ENCODE results near the gene GRHPR.
A peak's percentile ranks its signal among the peaks of the same experiment; 100 is the strongest.

- TF ChIP-seq EZH2 (IDR thresholded peaks at IDR 0.05; ENCODE audit: low read depth, low read length, severe bottlenecking) (no peak), RBBP5 (IDR thresholded peaks at IDR 0.05; ENCODE audit: borderline replicate concordance, low read depth, low read length) (no peak), POLR2A (IDR thresholded peaks at IDR 0.05; ENCODE audit: control extremely low read depth in 1 of 2, low read depth in 2 of 2, low read length in 2 of 2) (peak; percentile 59 to 89), POLR2AphosphoS5 (IDR thresholded peaks at IDR 0.05; ENCODE audit: low read depth, low read length) (peak; percentile 76), CTCF (IDR thresholded peaks at IDR 0.05; ENCODE audit: control extremely low read depth in 1 of 3, insufficient read depth in 1 of 3, low read depth in 1 of 3, low read length in 3 of 3) (no peak), JUND (IDR thresholded peaks at IDR 0.05; ENCODE audit: low read length) (no peak), SUZ12 (IDR thresholded peaks at IDR 0.05; ENCODE audit: low read length) (no peak), SIN3A (conservative IDR thresholded peaks at IDR 0.05 in 1 of 2, IDR thresholded peaks at IDR 0.05 in 1 of 2; ENCODE audit: low read depth in 1 of 2, low read length in 2 of 2) (peak in 1 of 2 experiments; percentile 89; a peak in 2 of 4 replicates), SP2 (IDR thresholded peaks at IDR 0.05; ENCODE audit: low read length) (no peak), SIX5 (IDR thresholded peaks at IDR 0.05; ENCODE audit: low read depth, low read length) (no peak), HDAC2 (IDR thresholded peaks at IDR 0.05; ENCODE audit: borderline replicate concordance in 1 of 2, low read depth in 2 of 2, low read length in 2 of 2) (peak in 1 of 2 experiments; percentile 29; a peak in 1 of 4 replicates)
Observed at GRCh38 chr9:37485389-37486255, 63.1 kb downstream of the GRHPR start, which contains the start of gene POLR1E.

All from H1 (cell line).